HG03139 (cell line): ENCODE results near the gene ESRP2.
A peak's percentile ranks its signal among the peaks of the same experiment; 100 is the strongest.

Source experiments
- ATAC-seq: cut with Tn5 transposase; IDR thresholded peaks from one replicate; pipeline ENCODE4 v1.9.1; 2021; ENCODE audit not compliant: unreplicated experiment

The ESRP2 gene

DNA sequence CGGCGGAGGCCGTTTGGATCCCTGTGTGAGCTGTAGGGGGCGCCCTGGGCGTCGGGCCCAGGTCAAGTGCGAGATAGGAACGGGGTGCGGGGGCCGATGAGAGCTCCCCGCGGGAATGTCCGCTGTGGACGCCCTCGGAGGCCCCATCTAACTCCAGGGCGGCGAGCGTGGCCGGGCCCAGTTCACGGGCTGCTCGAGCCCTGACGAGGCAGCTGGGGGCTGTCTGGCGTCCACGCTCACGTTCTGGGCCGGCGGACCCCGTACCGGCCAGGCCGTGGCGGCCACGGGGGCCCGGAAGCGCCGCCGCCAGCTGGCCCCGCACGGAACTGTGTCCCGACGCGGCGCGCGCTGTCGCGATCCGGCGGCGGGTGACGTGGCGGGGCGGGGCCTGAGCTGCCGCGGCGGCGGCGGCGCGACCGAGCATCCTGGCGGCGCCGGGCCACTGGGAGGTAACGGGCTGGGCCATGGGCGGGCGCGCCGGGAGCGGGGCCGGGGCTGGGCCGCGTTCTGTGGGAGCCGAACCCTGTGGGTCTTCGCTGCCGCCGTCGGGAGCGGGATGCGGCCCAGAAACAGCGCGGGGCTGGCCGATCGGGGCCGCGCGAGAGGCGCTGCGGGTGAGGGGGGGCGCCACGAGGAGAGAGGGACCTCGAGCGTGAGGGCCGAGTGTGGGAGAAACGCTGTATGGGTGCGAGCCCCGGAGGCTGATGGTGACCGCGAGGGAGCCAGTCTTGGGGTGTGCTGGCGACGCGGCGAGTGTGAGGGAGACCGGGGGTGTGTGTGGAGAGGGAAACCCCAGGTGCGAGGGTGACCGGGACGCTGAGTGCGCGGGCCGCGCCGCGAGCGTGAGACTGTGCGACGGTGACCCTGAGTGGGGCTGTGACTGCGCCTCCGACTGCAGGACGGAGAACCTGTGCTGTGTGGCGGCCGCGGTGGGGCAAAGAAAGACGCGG lies 28.5 kb upstream of the ESRP2 start, which contains the start of gene SLC7A6:
Gene SLC7A6, plus strand, starts transcription at position 399 of the 950 bp plus-strand sequence. CDS start 10,201 bp downstream, outside the sequence.
- ATAC-seq: peak; percentile 57

DNA sequence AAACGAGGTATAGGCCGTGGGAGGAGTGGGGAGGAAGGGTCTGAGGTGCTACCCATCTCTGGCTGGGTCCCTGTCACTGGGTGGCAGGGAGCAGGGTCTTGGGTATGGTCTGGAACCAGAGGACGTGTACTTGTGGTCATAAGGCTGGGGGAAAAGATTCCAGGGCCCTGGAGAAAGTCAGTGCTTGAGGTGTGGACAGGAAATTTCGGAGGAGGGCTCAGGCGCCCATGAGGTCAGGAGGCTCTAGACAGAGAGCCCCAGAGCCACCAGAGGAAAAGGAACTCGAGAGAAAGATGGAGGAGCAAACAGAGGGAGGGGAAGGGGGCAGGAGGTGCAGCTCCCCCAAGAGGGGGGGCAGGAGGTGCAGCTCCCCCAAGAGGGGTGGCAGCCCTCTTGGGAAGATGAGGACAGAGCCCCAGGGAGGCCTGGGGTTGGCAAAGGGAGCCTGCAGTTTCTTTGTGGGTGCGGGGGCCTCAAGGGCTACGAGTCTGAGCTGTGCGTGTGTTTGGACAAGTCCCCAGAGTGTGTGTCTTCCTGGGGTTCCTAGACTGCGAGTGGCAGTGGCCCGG lies 27.7 kb upstream of the ESRP2 start:
- no peak for ATAC-seq

DNA sequence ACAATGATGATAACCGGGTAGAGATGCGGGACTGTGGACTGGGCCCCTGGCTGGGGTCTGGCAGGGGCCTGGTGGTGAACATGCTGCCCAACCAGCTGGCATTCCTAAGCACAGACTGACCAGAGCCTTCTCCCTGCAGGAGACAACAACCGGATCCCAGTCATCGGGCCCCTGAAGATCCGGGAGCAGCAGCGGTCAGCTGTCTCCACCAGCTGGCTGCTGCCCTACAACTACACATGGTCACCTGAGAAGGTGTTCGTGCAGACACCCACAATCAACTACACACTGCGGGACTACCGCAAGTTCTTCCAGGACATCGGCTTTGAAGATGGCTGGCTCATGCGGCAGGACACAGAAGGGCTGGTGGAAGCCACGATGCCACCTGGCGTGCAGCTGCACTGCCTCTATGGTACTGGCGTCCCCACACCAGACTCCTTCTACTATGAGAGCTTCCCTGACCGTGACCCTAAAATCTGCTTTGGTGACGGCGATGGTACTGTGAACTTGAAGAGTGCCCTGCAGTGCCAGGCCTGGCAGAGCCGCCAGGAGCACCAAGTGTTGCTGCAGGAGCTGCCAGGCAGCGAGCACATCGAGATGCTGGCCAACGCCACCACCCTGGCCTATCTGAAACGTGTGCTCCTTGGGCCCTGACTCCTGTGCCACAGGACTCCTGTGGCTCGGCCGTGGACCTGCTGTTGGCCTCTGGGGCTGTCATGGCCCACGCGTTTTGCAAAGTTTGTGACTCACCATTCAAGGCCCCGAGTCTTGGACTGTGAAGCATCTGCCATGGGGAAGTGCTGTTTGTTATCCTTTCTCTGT lies 23.3 kb upstream of the ESRP2 start:
- ATAC-seq: no peak

DNA sequence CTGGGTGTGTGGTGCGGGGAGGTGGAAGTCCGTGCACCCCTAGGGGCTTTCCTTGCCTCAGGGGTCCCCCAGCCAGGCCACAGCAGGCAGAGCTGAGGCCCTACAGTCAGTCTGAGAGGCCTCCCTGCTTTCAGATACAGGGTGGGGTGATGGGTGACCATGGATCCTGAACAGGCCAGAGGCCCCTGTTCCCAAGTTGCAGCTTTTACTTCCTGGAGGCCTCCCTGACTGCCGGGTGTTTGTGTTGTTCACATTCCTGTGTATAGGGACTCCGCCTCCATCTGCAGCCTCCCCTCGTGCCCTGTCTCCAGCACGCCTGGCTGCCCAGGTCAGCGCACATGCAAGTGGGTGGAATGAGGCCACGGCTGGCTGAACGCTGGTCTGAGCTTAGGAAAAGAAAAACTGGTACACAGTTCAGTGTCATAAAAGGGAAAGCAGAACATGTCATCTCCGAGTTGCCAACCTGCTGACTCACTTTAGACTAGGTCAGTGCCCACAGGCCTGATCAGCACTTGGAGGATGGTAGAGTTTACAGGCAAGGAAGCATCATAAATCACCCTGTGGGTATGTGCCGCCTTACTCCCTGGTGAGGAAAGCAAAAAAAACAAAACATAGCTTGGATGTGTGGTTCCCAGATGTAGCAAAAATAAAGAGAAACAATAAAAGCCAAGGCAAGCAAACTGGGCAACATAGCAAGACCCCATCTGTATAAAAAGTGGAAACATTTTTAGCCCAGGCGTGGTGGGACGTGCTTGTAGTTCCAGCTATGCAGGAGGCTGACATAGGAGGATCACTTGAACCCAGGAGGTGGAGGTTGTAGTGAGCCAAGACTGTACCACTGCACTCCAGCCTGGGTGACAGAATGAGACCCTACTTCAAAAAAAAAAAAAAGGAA lies 22.2 kb upstream of the ESRP2 start:
- peak; percentile 5 for ATAC-seq

DNA sequence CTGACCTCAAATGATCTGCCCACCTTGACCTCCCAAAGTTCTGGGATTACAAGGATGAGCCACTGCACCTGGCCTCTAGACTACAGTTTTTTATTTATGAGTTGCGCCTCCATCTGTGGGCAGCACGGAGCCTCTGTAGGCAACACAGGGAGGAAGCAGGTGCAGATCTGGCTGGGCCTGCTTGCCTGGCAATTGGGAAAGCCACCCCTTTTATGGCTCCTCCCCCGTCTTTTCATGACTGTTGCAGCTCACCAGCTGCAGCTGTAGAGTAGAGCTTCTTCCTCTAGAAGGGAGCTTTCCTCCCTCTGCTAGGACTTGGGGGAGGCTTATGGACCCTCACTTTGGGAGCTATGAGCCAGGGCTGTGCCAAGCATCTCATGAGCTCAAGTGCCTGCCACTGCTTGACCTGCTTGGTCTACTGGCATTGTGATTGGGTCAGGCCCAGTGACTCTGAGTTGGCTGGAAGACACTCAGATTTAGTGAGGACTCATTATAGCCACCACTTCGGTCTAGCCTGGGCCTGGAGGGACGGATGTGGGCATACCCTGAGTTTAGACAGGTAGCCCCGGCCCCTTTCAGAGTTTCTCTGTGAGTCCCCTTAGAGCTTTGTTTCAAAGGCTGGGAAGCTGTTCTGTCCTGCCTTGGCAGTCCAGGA lies 21.5 kb upstream of the ESRP2 start:
- peak; percentile 46 for ATAC-seq

DNA sequence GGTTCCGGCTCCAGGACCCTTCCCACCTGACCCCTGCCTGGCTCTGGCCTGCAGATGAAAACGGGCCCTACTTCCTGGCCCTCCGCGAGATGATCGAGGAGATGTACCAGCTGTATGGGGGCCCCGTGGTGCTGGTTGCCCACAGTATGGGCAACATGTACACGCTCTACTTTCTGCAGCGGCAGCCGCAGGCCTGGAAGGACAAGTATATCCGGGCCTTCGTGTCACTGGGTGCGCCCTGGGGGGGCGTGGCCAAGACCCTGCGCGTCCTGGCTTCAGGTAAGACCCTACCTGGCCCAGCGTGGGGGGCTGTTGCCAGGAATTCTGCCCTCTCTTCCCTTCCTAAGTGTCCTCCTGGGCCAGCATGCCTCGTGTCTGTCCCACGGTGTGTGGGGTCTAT lies 19.8 kb upstream of the ESRP2 start:
- no peak for ATAC-seq

DNA sequence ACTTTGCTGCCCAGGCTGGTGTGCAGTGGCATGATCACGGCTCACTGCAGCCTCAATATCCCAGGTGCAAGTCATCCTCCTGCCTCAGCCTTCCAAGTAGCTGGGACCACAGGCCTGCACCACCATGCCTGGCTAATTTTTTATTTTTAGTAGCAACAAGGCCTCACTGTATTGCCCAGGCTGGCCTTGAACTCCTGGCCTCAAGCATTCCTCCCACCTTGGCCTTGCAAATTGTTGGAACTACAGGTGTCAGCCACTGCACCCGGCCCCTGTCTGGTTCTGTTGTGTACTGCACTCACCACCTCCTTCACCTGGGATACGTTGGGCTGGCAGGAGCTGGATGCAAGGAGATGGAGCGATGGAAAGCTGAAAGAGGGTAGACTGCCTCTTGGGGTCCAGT lies 17.8 kb upstream of the ESRP2 start:
- ATAC-seq: no peak

DNA sequence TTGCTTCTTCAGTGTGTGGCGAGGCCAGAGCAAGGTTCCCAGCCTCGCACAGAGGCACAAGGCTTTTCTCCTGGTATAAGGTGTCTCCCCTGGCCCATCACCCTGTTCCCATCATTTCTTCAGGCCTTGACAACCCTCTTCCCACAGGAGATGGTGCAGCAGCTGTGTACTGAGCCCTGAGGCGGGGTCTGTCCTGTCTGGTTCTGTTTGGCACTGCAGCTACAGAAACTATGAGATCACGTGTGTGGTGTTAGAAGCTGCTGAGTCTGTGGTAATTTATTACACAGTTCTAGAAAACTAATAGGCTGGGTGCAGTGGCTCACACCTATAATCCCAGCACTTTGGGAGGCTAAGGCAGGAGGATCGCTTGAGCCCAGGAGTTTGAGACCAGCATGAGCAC lies 16.5 kb upstream of the ESRP2 start:
- no peak for ATAC-seq

DNA sequence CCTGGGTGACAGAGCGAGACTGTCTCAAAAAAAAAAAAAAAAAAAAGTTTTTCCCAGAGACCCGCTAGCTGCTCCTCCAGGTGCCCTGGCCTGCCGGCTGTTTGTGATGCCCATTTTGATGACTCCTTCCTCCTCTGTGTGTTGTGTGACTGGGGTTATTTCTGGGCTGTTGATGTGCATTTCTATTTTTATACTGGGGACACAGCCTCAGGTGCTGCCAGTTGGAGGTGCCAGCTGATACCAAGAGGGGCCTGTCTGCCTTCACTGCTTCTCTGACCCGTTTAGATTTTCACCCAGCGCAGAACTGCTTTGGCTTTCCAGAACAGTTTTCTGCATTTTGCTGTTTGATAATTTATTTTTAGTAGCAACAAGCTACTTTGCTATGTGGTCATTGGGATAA lies 15.9 kb upstream of the ESRP2 start:
- ATAC-seq: no peak

DNA sequence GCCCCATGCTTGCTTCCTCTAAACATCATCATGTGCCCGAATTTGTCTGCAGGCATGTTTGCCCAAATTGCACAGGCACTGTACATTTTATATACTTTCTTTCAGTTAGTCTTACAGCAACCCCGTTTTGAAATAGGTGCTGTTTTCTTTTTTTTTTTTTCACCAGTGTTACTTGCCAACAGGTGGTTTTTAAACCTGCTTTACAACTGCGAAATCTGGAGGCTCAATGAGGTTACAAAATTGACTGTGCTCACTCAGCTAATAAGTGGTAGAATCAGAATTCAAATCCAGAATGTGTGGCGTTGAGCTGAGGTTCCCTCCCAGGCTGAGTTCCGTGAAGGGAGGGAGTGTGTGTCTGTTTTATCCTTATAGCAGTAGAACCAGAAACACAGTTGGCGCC lies 15.0 kb upstream of the ESRP2 start:
- ATAC-seq: no peak

DNA sequence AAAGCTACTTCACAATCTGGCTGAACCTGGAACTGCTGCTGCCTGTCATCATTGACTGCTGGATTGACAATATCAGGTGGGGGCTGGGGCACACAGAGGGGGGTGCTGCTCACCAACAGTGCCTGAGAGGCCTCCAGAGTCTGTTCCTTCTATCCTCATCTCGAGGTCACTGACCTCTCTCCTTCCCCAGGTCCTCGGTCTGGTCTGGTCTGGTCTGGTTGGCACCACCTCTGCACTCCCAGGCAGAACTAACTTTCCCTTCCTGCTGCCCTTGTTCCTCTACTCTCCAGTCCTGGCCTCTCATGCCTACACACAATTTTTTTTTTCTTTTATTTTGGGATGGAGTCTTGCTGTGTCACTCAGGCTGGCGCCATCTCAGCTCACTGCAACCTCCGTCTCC lies 13.4 kb upstream of the ESRP2 start:
- no peak for ATAC-seq

DNA sequence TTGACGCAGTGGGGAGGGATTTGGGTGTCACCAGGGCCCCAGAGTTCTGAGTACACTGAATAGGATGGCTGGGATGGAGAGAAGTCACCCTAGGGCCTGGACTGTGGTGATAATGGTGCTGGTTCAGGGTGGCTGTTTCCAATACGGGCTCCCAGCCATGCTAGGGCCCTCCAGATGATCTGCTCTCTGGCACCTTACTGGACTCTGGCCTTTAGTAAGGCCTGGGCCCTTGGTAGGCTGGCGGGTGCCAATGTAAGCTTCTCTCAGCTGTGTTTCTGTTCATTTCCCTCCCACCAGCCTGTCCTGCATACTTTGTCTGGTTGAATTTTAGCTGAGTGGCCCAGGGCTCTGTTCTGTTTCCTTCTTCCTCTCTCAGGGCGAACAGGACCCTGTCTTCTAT lies 12.0 kb upstream of the ESRP2 start:
- ATAC-seq: no peak

DNA sequence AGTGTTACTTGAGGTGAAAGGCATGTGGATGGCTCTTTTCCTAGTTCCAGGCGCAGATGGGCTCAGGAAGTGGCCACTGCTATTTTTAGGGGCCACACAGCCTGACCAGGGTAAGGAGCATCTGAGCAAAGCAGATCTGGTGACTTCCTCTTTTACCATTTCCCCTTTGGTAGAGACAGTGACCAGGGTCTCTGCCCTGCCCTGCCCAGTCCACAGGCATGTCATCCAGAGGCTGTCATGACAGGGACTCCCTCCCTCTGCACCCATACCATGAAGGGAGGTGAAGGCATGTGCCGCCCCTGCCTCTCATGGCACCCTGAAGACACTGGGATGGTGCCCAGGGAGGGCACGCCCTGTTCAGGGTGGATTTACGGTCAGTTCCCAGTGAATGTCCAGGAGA lies 11.5 kb upstream of the ESRP2 start:
- ATAC-seq: no peak

DNA sequence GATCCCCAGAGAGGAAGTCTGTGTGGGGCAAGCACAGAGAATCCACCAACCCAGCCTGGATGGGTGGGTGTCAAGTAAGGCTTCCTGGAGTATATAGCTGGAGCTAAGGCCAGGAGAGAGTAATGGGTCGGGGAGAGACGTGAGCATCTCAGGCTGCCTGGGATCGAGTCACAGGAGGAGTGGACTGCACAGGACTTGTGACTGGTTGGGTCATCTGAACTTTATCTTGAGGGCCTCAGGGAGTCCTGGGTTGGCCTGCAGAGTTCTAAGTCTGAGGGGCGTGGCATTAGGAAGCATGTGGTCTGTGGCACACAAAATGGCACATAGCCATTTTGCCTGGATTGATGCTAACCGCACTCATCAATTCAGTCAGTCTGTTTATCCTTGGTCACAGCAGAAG lies 10.7 kb upstream of the ESRP2 start:
- no peak for ATAC-seq

DNA sequence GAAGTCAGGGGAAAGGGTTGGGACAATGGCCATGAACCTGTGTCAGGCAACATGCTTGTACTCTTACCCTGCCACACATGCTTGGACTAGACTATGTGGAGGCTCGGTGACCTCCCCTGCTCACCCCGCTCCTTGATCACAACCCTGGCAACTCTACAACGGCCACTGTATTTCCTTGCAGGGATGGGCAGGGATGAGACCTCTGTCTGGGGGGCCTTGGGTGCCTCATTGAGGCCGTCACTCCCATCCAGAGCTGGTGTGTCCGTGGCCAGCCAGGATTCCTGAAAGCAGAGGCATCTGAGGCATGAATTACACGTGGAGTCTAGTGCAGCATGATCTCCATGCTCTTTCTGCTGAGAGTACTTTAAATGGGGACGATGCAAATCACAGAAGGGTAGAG lies 10.2 kb upstream of the ESRP2 start:
- no peak for ATAC-seq

DNA sequence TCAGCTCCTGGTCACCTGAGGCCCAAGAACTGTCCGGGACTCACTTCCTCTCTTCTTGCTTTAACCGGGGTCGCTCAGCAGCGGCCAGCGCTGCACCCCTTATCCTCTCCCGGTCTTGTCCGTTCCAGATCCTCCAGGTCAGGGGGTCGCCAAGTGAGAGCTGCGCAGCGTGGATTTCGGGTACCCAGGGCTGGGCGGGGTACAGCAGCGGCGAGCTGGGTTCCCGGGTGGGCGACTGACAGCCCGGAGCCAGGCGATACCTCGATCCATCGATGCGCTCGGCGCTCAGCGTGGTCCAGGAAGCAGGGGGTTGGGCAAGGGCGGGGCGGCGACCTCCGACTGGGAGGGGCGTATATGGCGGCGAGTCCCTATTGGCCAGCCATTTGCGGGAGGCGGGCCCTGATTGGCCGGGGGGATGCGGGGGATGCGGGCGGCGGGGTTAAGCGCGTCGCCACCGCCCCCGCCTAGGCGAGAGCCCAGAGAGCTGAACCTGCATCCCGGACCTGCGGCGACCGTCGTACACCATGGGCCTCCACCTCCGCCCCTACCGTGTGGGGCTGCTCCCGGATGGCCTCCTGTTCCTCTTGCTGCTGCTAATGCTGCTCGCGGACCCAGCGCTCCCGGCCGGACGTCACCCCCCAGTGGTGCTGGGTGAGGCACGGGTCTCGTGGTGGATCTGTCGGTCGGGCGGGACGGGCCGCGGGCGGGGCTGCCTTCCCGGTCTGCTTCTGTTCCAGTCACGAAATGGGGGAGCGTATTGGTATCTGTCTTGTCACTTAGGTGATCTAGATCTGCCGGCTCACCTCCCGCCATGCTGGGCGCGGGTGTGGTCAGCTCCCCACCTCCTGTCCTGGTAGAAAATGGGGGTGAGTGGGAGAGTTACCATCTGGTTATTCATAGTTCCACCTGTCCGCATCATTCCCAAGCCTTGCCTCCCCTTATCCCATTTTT lies 9.3 kb upstream of the ESRP2 start, which contains the start of gene PLA2G15:
Gene PLA2G15, plus strand, starts transcription at position 471 of the 951 bp plus-strand sequence. Its CDS starts 54 bp downstream, at position 525.
- ATAC-seq: peak; percentile 79

DNA sequence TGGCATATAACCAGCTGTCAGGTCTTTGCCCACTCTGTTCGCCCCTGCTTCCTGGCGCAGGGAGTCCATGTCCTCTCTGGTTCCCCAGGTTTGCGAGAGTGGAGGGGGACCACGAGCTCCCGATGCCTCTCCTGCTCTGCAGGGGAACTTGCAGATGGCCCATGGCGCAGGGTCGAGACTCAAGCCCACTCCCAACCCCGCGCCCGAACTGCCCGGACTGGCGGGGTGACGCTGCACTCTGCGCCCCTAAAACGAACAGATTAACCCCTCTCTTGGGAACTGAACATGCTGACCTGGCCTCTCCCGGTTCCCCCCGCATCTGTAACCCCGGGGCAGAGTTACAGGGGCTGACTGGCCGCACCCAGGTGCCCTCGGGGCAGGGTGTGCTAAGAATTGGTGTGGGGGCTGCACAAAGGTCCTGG lies 8.6 kb upstream of the ESRP2 start:
- no peak for ATAC-seq

DNA sequence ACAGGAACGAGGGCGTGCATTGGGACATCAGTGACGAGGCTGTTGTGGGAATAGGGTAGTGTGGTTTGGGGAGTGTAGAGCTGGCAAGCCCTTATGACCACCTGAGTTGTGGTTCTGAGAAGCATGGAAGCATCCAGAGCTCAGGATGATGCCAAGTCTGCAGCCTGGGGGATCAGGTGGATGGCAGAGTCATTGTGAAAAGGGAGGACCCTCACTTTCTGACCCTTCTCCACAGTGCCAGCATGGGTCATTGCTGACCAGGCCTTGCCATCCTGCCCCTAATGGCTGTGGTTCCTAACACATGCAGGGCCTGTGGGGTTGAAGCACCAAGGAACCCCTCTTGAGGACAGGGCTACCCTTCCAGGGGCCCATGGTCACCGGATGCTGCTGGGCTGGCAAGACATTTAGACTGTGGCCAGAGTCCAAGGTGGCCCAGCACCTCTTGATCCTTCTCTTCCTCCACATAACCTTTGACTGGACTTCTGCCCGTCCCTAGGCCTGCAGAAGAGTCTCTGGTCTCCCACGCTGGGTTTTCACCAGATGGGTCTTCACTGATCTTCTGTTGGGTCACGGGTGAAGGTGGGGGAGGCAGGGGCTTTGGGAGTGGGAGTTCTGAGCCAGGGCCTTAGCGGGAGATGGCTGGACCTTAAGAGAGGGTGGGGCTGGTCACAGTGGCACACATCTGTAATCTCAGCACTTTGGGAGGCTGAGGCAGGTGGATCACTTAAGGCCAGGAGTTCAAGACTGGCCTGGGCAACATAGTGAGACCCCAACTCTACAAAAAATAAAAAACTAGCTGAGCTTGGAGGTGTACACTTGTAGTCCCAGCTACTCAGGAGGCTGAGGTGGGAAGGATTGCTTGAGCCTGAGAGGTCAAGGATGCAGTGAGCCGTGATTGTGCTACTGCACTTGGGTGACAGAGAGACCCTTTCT lies 7.3 kb upstream of the ESRP2 start:
- no peak for ATAC-seq
